Measurements from ENCODE around the gene ATP8B2. TPM values are rescaled to one million over a fixed set of nuclear protein-coding genes. Genes with fewer than 3 reads are reported as not detected.

The ATP8B2 gene
- total RNA-seq, 6 donors from 2014 or later = 20.2 to 45.1 (median 37.4) TPM

DNA sequence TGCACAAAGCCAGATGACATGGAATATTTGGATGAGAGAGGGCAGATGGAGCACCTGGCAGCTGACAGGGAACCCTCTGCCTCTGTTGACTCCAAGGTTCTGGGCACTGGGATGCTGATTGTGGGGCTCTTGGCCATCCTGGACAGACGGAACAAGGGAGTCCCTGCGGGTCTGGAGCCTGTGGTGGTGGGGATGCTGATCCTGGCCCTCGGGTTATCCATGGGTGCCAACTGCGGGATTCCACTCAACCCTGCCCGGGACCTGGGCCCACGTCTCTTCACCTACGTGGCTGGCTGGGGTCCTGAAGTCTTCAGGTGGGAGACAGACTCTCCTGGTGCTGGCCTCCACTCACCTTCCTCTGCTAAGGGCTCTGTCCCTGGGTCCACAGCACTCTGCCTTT is 1.8 kb upstream of the ATP8B2 start:
- DNase-seq (no peak), ATAC-seq (ENCODE audit: low FRiP score in 2 of 2) (no peak)
- TF ChIP-seq POLR2AphosphoS5 (IDR thresholded peaks at IDR 0.05) (no peak), EP300 (IDR thresholded peaks at IDR 0.05) (no peak), CTCF (IDR thresholded peaks at IDR 0.05) (no peak), POLR2A (IDR thresholded peaks at IDR 0.05) (no peak)
- Histone ChIP-seq H3K4me1 (peaks cover 28 to 43% (median 35%) of the 10 kb centered on the region in 4 donors), H3K36me3 (no peaks in the 10 kb centered on the region), H3K27ac (no peak overlapping the region), H3K4me3 (no peak overlapping the region), H3K27me3 (peaks cover 0 to 8% (median 2%) of the 10 kb centered on the region in 4 donors), H3K9me3 (no peaks in the 10 kb centered on the region)
- 87 to 92% methylated on average over 4 to 7 of the region's 7 CpGs for WGBS, 2 donors

DNA sequence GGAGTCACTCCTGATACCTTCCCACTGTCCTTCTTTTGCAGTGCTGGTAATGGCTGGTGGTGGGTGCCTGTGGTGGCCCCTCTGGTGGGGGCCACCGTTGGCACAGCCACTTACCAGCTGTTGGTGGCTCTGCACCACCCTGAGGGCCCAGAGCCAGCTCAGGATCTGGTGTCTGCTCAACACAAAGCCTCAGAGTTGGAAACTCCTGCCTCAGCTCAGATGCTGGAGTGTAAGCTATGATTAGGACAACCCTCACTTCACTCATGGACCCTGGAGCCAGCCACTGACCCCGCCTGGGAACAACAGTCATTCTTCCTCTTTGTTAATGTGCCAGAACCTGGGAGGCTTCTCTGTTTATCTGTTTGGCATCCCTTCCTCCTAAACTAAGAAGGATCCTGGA is 1.1 kb upstream of the ATP8B2 start:
- no peak for DNase-seq
- no peak for ATAC-seq (ENCODE audit: low FRiP score in 2 of 2)
- H3K4me1 ChIP-seq = peaks cover 33 to 50% (median 41%) of the 10 kb centered on the region in 4 donors
- peaks cover 0 to 8% (median 2%) of the 10 kb centered on the region in 4 donors for H3K27me3 ChIP-seq
- peak overlapping the region in 2 of 4 donors; percentile 76 for H3K4me3 ChIP-seq
- 31 to 76% methylated on average over 2 of the region's 2 CpGs for WGBS, 2 donors
- no peaks in the 10 kb centered on the region for H3K9me3 ChIP-seq
- H3K27ac ChIP-seq = peak overlapping the region in 2 of 4 donors; percentile 19 to 96
- H3K36me3 ChIP-seq = no peaks in the 10 kb centered on the region
- TF ChIP-seq POLR2AphosphoS5 (IDR thresholded peaks at IDR 0.05) = no peak
- no peak for TF ChIP-seq EP300 (IDR thresholded peaks at IDR 0.05)
- no peak for TF ChIP-seq CTCF (IDR thresholded peaks at IDR 0.05)
- no peak for TF ChIP-seq POLR2A (IDR thresholded peaks at IDR 0.05)

GRCh38 chr1:154325583-154326545 is 539 bp downstream of the ATP8B2 start:
- Histone ChIP-seq H3K36me3 (peaks cover 0 to 10% (median 0%) of the 10 kb centered on the region in 4 donors), H3K9me3 (no peaks in the 10 kb centered on the region), H3K4me1 (peaks cover 36 to 59% (median 46%) of the 10 kb centered on the region in 4 donors), H3K4me3 (peak overlapping the region; percentile 70 to 92 (median 76)), H3K27ac (peak overlapping the region; percentile 83 to 96 (median 94)), H3K27me3 (peaks cover 0 to 8% (median 2%) of the 10 kb centered on the region in 4 donors)
- WGBS, 2 donors = 1 to 3% methylated on average over 18 to 27 of the region's 63 CpGs
- DNase-seq (peak; percentile 57 to 90), ATAC-seq (ENCODE audit: low FRiP score in 2 of 2) (peak; percentile 56 to 70)
- TF ChIP-seq CTCF (IDR thresholded peaks at IDR 0.05) = peak in 5 of 6 experiments; percentile 43 to 60 (median 58)
- peak in 1 of 4 donors; percentile 37 for TF ChIP-seq POLR2A (IDR thresholded peaks at IDR 0.05)
- no peak for TF ChIP-seq EP300 (IDR thresholded peaks at IDR 0.05)
- peak in 1 of 2 donors; percentile 23 for TF ChIP-seq POLR2AphosphoS5 (IDR thresholded peaks at IDR 0.05)

DNA sequence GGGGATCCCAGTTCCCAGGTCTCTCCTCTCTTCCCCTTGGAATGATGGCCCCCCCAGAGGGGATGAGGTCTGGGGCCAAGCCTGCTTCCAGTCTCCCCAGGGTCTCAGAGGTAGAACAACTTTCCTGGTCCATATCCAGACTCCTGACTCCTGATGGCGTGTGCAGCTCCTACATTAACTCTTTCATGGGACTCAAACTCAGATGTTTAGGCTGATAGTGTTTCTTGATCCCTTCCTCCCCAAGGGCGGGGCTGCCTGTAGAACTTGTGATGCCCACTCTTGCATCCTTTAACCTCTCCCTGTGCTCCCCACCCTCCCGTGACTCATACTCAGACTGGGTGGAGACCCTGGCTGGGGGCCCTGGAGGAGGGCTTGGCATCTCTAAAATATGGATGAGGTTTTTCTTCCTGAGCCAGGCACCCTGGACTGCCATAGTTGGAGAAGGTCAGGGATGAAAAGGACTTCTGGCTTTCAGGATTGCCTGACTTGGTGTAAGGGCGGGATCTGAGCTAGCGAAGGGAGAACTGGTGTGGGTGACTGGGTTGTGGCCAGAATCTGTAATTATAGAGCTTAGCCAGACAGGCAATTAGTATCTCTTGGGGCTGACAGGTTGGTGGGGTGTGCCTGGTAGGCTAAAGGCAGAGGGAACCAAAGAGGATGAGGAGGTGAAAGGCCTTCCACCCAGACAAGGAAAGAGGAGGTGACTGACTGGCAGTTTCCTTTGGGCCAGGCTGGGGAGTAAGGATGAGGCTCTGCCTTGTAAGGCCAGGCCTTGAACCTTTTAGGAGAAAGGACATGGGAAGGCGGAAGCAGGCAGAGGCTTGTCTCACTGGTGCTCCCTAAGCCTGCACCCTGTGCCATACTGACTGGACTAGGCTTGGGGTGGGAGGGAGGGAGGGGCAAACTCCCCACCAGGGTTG is 1.5 kb downstream of the ATP8B2 start:
- H3K9me3 ChIP-seq = no peaks in the 10 kb centered on the region
- H3K27me3 ChIP-seq = peaks cover 0 to 8% (median 2%) of the 10 kb centered on the region in 4 donors
- 55 to 60% methylated on average over 6 of the region's 6 CpGs for WGBS, 2 donors
- H3K4me3 ChIP-seq = peak overlapping the region; percentile 70 to 92 (median 76)
- ATAC-seq (ENCODE audit: low FRiP score in 2 of 2) (peak in 1 of 2 donors; percentile 73), DNase-seq (no peak)
- TF ChIP-seq POLR2AphosphoS5 (IDR thresholded peaks at IDR 0.05) (peak in 1 of 2 donors; percentile 7), EP300 (IDR thresholded peaks at IDR 0.05) (no peak), CTCF (IDR thresholded peaks at IDR 0.05) (peak in 1 of 6 experiments; percentile 1)
- peaks cover 0 to 20% (median 3%) of the 10 kb centered on the region in 4 donors for H3K36me3 ChIP-seq
- peak overlapping the region; percentile 83 to 96 (median 94) for H3K27ac ChIP-seq
- H3K4me1 ChIP-seq = peaks cover 36 to 59% (median 46%) of the 10 kb centered on the region in 4 donors

Data from upper lobe of left lung (tissue), 6 donors.